ENCODE results near the gene PIR.

The PIR gene

GRCh38 chrX:15497865-15498264 is 4.7 kb upstream of the PIR start:
- in situ Hi-C loops (cut with HindIII; ENCODE audit: low pct_ligation_motif_present, low pct_unique_long_range_greater_than_20kb, low sequenced_read_pairs) = no loop called here
- DNase-seq = peak; percentile 25

DNA sequence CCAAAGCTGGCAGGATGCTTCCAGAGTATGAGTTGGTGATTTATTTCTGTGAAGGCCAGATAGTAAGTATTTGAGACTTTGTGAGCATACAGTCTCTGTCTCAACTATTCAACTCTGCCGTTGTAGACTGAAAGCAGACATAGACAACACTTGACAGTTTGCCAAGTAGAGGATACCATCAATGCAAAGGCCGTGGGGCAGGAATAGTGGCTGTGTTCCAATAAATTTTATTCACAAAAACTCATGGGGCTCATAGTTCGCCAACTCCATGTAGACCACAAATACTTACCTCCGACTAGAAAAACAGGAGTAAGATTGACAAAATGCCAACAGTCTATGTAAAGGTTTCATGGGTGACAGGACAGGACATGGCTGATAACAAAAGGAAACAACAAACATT is 3.7 kb upstream of the PIR start:
- in situ Hi-C loops (cut with HindIII; ENCODE audit: low pct_ligation_motif_present, low pct_unique_long_range_greater_than_20kb, low sequenced_read_pairs) = no loop called here
- DNase-seq = no peak

GRCh38 chrX:15495801-15496200 is 2.7 kb upstream of the PIR start:
- DNase-seq = no peak
- in situ Hi-C loops (cut with HindIII; ENCODE audit: low pct_ligation_motif_present, low pct_unique_long_range_greater_than_20kb, low sequenced_read_pairs) = no loop called here

DNA sequence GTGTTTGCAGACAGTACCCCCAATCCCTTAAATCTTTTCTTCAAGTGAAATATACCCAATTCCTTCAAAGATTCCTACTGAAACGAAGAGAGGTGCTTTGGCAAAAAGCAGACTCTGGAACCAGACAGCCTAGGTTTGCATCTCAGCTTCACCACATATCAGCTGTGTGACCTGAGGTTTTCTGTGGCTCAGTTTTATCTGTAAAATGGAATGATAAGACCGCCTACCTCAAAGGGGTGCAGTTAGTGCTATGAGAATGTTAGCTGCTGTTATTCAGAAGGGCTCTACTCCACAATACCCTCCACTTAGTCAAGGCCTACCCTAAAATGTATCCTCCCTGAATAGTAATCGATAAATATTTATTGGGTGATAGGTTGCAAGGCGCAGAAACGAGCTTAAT is 664 bp downstream of the PIR start:
- DNase-seq = no peak
- in situ Hi-C loops (cut with HindIII; ENCODE audit: low pct_ligation_motif_present, low pct_unique_long_range_greater_than_20kb, low sequenced_read_pairs) = no loop called here

GRCh38 chrX:15483891-15484290 is 9.2 kb downstream of the PIR start:
- DNase-seq = no peak
- in situ Hi-C loops (cut with HindIII; ENCODE audit: low pct_ligation_motif_present, low pct_unique_long_range_greater_than_20kb, low sequenced_read_pairs) = no loop called here

DNA sequence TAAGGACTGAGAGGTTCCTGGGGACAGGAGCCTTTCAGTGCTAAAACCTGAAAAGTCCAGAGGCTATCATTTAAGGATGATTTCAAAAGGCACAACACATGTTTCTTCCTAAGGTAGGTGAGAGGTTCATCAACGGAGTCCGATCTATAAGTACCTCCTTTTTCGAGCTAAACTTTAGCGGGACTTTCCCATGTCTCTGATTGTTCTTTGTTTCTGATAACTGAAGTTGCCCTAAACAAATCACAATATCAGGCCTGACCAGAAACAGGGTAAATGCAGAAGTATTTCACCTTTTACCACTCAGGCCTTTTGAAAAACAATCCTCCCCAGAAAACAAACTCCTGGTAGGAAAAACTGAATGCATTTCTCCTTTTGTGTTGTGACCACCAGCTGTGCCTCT is 17.6 kb downstream of the PIR start:
- DNase-seq = no peak
- in situ Hi-C loops (cut with HindIII; ENCODE audit: low pct_ligation_motif_present, low pct_unique_long_range_greater_than_20kb, low sequenced_read_pairs) = no loop called here

GRCh38 chrX:15475021-15475420 is 18.1 kb downstream of the PIR start:
- in situ Hi-C loops (cut with HindIII; ENCODE audit: low pct_ligation_motif_present, low pct_unique_long_range_greater_than_20kb, low sequenced_read_pairs) = no loop called here
- DNase-seq = no peak

- in situ Hi-C loops (cut with HindIII; ENCODE audit: low pct_ligation_motif_present, low pct_unique_long_range_greater_than_20kb, low sequenced_read_pairs) = no loop called here
- no peak for DNase-seq
These were observed 19.1 kb downstream of the PIR start for GRCh38 chrX:15474028-15474427.

- in situ Hi-C loops (cut with HindIII; ENCODE audit: low pct_ligation_motif_present, low pct_unique_long_range_greater_than_20kb, low sequenced_read_pairs) = no loop called here
- no peak for DNase-seq
These were observed 20.6 kb downstream of the PIR start for GRCh38 chrX:15472531-15472930.

DNA sequence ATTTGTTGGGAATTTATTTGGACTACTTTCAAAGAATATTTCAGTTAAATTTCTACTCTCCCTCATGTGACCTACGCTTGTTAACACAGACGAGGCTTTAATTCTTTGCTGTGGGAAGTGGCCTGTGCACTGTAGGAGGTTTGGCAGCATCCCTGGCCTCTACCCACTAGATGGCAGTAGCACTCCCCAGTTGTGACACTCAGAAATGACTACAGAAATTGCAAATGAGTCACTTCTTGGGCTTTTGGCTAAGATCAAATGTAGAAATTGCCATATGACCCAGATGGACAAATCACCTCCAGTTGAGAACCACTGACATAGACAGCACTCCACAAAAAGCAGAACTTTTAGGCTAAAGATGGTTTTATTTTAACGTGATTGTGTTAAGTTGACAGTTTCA is 22.1 kb downstream of the PIR start:
- in situ Hi-C loops (cut with HindIII; ENCODE audit: low pct_ligation_motif_present, low pct_unique_long_range_greater_than_20kb, low sequenced_read_pairs) = no loop called here
- peak; percentile 50 for DNase-seq

GRCh38 chrX:15469613-15470012 is 23.5 kb downstream of the PIR start:
- in situ Hi-C loops (cut with HindIII; ENCODE audit: low pct_ligation_motif_present, low pct_unique_long_range_greater_than_20kb, low sequenced_read_pairs) = no loop called here

GRCh38 chrX:15468036-15468435 is 25.1 kb downstream of the PIR start:
- no peak for DNase-seq
- in situ Hi-C loops (cut with HindIII; ENCODE audit: low pct_ligation_motif_present, low pct_unique_long_range_greater_than_20kb, low sequenced_read_pairs) = no loop called here

More at GRCh38 chrX:15469613-15470012, 23.5 kb downstream of the PIR start:
- DNase-seq = no peak

GRCh38 chrX:15465896-15466651 is 27.1 kb downstream of the PIR start:
- no peak for DNase-seq
- in situ Hi-C loops (cut with HindIII; ENCODE audit: low pct_ligation_motif_present, low pct_unique_long_range_greater_than_20kb, low sequenced_read_pairs) = no loop called here

DNA sequence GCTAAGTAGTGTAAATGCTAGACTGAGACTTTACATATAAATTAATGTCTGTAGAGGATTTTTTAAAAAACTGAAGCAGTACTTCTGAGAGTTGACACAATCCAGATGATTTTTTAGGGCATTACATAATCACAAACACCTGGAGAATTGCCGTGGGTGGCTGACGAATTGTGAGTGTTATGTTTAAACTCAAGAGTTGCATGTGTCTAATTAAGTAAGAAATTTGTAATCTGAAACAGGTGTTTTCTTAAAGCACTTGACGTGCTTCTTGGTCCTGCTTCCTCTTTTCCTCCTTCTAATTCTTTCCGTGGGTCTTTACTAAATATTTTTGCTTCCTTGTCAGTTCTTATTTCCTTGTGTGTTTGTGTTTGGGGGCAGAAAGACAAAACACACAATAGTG is 27.8 kb downstream of the PIR start:
- DNase-seq = no peak
- in situ Hi-C loops (cut with HindIII; ENCODE audit: low pct_ligation_motif_present, low pct_unique_long_range_greater_than_20kb, low sequenced_read_pairs) = no loop called here

- no peak for DNase-seq
- in situ Hi-C loops (cut with HindIII; ENCODE audit: low pct_ligation_motif_present, low pct_unique_long_range_greater_than_20kb, low sequenced_read_pairs) = no loop called here
These were observed 28.4 kb downstream of the PIR start for GRCh38 chrX:15464704-15465103.

- in situ Hi-C loops (cut with HindIII; ENCODE audit: low pct_ligation_motif_present, low pct_unique_long_range_greater_than_20kb, low sequenced_read_pairs) = no loop called here
These were observed 41.2 kb downstream of the PIR start for GRCh38 chrX:15451913-15452312.

DNA sequence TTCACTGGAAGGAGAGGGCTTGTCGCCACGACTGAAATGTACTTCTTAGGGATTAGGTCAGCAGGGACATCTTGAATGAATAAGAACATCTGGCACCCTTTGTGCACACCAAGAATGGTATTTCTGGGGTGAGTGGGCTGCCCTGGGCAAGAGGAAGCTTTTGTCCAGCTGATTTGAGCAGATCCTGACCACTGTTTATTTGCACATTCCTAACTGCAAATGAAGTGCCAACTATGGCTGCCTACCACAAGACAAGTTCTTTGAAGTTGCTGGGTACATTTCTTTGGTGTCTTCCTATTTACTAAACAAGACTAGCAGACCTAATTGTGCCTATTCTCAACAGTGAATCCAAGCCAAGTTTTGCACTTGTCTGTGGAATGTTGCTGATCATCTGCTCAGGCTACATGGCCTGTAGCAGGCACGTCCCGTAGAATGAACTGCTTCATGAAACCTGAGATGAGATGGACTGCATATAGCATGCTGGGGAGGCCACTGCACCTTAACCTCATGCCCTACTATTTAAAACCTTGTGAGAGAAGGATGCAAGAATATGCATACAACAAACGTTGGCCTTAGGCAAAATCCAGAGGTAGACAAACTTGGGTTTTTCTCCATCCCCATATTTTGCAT is 45.0 kb downstream of the PIR start:
- in situ Hi-C loops (cut with HindIII; ENCODE audit: low pct_ligation_motif_present, low pct_unique_long_range_greater_than_20kb, low sequenced_read_pairs) = no loop called here

More at GRCh38 chrX:15451913-15452312, 41.2 kb downstream of the PIR start:
- no peak for DNase-seq

GRCh38 chrX:15441464-15441863 is 51.7 kb downstream of the PIR start:
- no peak for DNase-seq
- in situ Hi-C loops (cut with HindIII; ENCODE audit: low pct_ligation_motif_present, low pct_unique_long_range_greater_than_20kb, low sequenced_read_pairs) = no loop called here

More for the DNA sequence above, 45.0 kb downstream of the PIR start:
- no peak for DNase-seq

DNA sequence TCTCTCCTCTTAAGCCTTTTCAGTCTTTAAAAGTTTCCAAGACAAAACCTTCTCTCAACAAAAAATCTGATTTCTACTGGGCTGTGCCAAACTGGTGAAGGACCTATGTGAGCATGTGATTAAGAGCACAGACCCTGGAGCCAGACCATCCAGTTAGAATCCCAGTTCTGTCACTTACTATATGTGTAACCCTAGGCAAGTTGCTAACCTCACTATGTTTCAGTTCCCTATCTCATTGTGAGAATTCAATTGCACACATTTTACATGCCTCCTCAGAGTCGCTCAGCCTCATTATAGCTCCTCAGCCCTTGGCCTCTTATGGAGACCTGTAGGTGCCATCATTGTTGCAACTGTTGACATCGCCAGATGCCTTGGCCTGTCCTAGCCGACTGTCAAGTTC is 54.8 kb downstream of the PIR start:
- DNase-seq = no peak
- in situ Hi-C loops (cut with HindIII; ENCODE audit: low pct_ligation_motif_present, low pct_unique_long_range_greater_than_20kb, low sequenced_read_pairs) = no loop called here

- in situ Hi-C loops (cut with HindIII; ENCODE audit: low pct_ligation_motif_present, low pct_unique_long_range_greater_than_20kb, low sequenced_read_pairs) = no loop called here
- no peak for DNase-seq
These were observed 55.4 kb downstream of the PIR start for GRCh38 chrX:15437724-15438123.
